ENCODE measurements around the gene UBE2K. TPM values are rescaled to one million over a fixed set of nuclear protein-coding genes. Genes with fewer than 3 reads are reported as not detected.

The UBE2K gene
- total and polyA plus RNA-seq, 2 of the 13 experiments (the other 11 are each of a cell fraction or from before 2014, with no cell fraction given) = 36.2 to 81.0 TPM

DNA sequence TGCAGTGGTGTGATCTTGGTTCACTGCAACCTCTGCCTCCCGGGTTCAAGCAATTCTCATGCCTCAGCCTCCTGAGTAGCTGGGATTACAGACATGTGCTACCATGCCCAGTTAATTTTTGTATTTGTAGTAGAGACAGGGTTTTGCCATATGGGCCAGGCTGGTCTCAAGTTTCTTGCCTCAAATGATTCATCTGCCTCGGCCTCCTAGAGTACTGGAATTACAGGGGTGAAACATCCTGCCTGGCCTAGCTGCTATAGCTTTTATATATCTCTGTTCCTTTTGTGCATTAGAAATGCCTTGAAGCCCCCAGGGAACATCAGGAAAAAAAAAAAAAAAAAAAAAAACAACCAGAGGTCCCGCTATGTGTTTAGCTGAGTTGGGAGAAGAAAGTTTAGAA is 34.8 kb downstream of the UBE2K start:
- no peak for DNase-seq (ENCODE audit: low spot score)
- in situ Hi-C loops (cut with HindIII; ENCODE audit: extremely low pct_ligation_motif_present, low pct_unique_long_range_greater_than_20kb) = no loop called here
- TF ChIP-seq PCBP2 (optimal IDR thresholded peaks at IDR 0.05; ENCODE audit: low read depth, low read length, poor library complexity, severe bottlenecking) (no peak), ZNF337 (CRISPR knock-in tag; IDR thresholded peaks at IDR 0.05; ENCODE audit: borderline replicate concordance, low read depth) (no peak), MAFF (IDR thresholded peaks at IDR 0.05; ENCODE audit: low read depth, low read length) (no peak), PLRG1 (conservative IDR thresholded peaks at IDR 0.05) (no peak), SNAPC2 (CRISPR knock-in tag; IDR thresholded peaks at IDR 0.05) (no peak), PCBP1 (IDR thresholded peaks at IDR 0.05; ENCODE audit: borderline replicate concordance, low read depth, low read length) (no peak), MYC (CRISPR knock-in tag; IDR thresholded peaks at IDR 0.05; ENCODE audit: borderline replicate concordance) (no peak), SALL2 (CRISPR knock-in tag; IDR thresholded peaks at IDR 0.05) (no peak), HMG20A (CRISPR knock-in tag; IDR thresholded peaks at IDR 0.05; ENCODE audit: borderline replicate concordance) (no peak), NFIC (IDR thresholded peaks at IDR 0.05; ENCODE audit: low read length) (no peak)
- TF ChIP-seq, protein P1, sequence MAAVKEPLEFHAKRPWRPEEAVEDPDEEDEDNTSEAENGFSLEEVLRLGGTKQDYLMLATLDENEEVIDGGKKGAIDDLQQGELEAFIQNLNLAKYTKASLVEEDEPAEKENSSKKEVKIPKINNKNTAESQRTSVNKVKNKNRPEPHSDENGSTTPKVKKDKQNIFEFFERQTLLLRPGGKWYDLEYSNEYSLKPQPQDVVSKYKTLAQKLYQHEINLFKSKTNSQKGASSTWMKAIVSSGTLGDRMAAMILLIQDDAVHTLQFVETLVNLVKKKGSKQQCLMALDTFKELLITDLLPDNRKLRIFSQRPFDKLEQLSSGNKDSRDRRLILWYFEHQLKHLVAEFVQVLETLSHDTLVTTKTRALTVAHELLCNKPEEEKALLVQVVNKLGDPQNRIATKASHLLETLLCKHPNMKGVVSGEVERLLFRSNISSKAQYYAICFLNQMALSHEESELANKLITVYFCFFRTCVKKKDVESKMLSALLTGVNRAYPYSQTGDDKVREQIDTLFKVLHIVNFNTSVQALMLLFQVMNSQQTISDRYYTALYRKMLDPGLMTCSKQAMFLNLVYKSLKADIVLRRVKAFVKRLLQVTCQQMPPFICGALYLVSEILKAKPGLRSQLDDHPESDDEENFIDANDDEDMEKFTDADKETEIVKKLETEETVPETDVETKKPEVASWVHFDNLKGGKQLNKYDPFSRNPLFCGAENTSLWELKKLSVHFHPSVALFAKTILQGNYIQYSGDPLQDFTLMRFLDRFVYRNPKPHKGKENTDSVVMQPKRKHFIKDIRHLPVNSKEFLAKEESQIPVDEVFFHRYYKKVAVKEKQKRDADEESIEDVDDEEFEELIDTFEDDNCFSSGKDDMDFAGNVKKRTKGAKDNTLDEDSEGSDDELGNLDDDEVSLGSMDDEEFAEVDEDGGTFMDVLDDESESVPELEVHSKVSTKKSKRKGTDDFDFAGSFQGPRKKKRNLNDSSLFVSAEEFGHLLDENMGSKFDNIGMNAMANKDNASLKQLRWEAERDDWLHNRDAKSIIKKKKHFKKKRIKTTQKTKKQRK (IDR thresholded peaks at IDR 0.05; ENCODE audit: low read length) = no peak
- TF ChIP-seq, protein P2, sequence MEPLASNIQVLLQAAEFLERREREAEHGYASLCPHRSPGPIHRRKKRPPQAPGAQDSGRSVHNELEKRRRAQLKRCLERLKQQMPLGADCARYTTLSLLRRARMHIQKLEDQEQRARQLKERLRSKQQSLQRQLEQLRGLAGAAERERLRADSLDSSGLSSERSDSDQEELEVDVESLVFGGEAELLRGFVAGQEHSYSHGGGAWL (CRISPR knock-in tag; IDR thresholded peaks at IDR 0.05) = no peak
- TF ChIP-seq, protein P3, sequence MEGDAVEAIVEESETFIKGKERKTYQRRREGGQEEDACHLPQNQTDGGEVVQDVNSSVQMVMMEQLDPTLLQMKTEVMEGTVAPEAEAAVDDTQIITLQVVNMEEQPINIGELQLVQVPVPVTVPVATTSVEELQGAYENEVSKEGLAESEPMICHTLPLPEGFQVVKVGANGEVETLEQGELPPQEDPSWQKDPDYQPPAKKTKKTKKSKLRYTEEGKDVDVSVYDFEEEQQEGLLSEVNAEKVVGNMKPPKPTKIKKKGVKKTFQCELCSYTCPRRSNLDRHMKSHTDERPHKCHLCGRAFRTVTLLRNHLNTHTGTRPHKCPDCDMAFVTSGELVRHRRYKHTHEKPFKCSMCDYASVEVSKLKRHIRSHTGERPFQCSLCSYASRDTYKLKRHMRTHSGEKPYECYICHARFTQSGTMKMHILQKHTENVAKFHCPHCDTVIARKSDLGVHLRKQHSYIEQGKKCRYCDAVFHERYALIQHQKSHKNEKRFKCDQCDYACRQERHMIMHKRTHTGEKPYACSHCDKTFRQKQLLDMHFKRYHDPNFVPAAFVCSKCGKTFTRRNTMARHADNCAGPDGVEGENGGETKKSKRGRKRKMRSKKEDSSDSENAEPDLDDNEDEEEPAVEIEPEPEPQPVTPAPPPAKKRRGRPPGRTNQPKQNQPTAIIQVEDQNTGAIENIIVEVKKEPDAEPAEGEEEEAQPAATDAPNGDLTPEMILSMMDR (CRISPR knock-in tag; IDR thresholded peaks at IDR 0.05) = no peak
- TF ChIP-seq, protein P4, sequence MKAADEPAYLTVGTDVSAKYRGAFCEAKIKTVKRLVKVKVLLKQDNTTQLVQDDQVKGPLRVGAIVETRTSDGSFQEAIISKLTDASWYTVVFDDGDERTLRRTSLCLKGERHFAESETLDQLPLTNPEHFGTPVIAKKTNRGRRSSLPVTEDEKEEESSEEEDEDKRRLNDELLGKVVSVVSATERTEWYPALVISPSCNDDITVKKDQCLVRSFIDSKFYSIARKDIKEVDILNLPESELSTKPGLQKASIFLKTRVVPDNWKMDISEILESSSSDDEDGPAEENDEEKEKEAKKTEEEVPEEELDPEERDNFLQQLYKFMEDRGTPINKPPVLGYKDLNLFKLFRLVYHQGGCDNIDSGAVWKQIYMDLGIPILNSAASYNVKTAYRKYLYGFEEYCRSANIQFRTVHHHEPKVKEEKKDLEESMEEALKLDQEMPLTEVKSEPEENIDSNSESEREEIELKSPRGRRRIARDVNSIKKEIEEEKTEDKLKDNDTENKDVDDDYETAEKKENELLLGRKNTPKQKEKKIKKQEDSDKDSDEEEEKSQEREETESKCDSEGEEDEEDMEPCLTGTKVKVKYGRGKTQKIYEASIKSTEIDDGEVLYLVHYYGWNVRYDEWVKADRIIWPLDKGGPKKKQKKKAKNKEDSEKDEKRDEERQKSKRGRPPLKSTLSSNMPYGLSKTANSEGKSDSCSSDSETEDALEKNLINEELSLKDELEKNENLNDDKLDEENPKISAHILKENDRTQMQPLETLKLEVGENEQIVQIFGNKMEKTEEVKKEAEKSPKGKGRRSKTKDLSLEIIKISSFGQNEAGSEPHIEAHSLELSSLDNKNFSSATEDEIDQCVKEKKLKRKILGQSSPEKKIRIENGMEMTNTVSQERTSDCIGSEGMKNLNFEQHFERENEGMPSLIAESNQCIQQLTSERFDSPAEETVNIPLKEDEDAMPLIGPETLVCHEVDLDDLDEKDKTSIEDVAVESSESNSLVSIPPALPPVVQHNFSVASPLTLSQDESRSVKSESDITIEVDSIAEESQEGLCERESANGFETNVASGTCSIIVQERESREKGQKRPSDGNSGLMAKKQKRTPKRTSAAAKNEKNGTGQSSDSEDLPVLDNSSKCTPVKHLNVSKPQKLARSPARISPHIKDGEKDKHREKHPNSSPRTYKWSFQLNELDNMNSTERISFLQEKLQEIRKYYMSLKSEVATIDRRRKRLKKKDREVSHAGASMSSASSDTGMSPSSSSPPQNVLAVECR (CRISPR knock-in tag; IDR thresholded peaks at IDR 0.05; ENCODE audit: borderline replicate concordance) = no peak
- no peak for ATAC-seq
- H3K79me2 ChIP-seq (ENCODE audit: insufficient read depth, low read length) = peaks cover 87% of the 10 kb centered on the region
- peaks cover 16% of the 10 kb centered on the region for H3K4me1 ChIP-seq (ENCODE audit: insufficient read depth, low read length)
- no peaks in the 10 kb centered on the region for H3K27me3 ChIP-seq (ENCODE audit: control insufficient read depth in 1 of 2, insufficient read depth in 2 of 2, low read length in 2 of 2)
- H3K4me3 ChIP-seq (replicated peaks in 1 of 3; ENCODE audit: insufficient read depth in 1 of 3, low read depth in 2 of 3, low read length in 3 of 3) = no peak overlapping the region
- ChIA-PET CTCF (ENCODE audit: low intra/inter-chr PET ratio, low total read pairs) (no interaction called here), POLR2A (no interaction called here)
- no peak for FAIRE-seq
- H4K20me1 ChIP-seq (ENCODE audit: insufficient read depth, low read length) = peaks cover 32% of the 10 kb centered on the region
- H2AFZ ChIP-seq (ENCODE audit: low read length) = no peak overlapping the region
- no TSS peak for BruUV-seq (replicated peaks)
- intact Hi-C loops (cut with micrococcal nuclease; ENCODE audit: unreplicated experiment) = no loop called here
- H3K36me3 ChIP-seq (replicated peaks in 1 of 2; ENCODE audit: control insufficient read depth in 1 of 2, insufficient read depth in 2 of 2, low read length in 2 of 2) = peaks cover 1 to 14% of the 10 kb centered on the region in 2 experiments; a peak in 2 of 5 replicates
- 99% methylated on average over 3 of the region's 3 CpGs for WGBS (ENCODE audit: low lambda C conversion rate)
- H3K27ac ChIP-seq (ENCODE audit: extremely low read length, insufficient read depth, low read length) = no peak overlapping the region
- H3K9me3 ChIP-seq (ENCODE audit: low read length) = no peaks in the 10 kb centered on the region
- no peak overlapping the region for H3K4me2 ChIP-seq (ENCODE audit: low read depth, low read length)
- no peak overlapping the region for H3K9ac ChIP-seq (ENCODE audit: insufficient read depth, low read depth, low read length)

Data from HepG2 (cell line).